Activated CD4-positive, CD25-positive, alpha-beta regulatory T cell treated with anti-CD3 and anti-CD28 coated beads, Interleukin-2, amount 50 U/mL, for 16 hours (primary cell): ENCODE data around the gene KLHL29.
"Not testable (repeated sequence)": the region's sequence is repeated elsewhere in the genome, so short reads cannot be mapped to it uniquely, and the experiment has no call there.

Experiments
- DNase-seq: peaks from one replicate; pipeline ENCODE4 v3.0.0-alpha.2; 2020; ENCODE audit warnings: low read depth, low spot score

The KLHL29 gene

DNA sequence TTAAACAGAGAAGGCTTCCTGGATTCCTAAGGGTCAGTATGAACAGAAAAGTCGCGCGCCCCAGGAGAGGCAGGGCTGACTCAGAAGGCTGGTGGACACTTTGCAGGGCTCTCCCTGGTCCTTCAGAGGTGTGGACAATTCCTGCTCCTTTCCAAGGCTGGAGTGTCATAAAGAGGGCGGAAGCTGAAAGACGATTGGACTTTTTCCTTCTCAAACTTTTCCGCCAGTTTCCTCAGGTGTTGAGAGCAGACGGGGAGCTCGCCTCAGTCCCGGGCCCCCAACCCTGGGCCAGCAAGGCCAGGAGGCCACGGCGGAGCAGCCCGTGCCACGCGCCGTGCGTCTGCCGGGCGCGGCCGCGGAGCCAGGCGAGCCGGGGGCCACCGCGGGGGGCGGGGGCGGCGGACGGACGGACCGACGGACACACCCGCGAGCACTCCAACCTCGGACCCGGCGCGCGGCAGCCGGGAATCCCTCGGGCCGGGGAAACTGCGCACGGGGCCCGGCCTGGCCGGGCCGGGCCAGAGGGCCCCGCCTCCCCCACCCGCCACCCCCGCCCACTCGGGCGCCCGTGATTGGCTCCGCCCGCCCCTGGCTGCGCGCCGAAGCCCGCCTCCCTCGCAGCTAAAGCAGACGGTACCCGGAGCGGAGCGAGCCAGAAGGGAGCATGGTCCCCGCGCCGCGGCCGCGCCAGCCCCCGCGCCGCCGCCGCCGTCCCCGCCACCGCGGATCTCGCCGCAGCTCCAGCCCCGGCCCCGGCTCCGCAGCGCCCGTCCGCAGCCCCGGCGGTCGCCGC is at the start of gene KLHL29:
TSS of gene KLHL29 (plus strand) at position 629 of the 793 bp plus-strand sequence. CDS start 177,018 bp downstream, outside the sequence.
- DNase-seq, result peak; percentile 37

DNA sequence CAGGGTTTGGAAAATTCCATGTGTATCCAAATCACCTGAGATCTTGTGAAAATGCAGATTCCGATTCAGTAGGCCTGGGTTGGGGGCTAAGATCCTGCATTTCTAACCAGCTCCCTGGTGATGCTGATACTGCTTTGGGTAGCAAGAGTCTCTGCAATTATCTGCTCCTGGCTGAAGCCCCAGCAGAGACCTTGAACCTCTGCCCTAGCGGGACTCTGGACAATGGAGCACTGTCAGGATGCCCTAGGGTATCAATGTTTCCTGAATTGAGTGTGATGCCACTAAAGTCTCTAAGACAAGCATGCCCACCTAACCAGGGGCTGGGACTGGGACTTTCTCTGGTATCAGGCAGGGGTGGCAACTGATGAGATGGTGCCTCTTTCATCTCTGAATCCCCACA is 49.4 kb upstream of the KLHL29 start:
- no peak for DNase-seq

DNA sequence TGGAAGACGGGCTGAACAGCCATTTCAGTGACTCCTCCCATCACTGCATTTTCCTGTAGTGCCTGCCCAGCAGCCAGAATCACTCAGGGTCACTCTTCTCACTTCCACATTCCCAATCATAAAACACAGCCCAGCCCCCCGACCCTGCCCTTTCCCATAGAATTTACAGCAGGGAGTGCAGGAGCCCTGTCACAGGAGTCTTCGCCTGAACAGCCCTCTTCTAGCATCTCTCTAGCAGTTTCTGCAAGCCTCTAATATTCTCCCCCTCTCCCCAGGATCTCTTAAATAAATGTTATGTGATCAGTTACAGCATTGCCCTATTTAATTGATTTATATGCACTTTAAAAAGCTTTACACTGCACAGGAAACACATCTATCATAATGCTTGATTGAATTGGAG is 42.9 kb upstream of the KLHL29 start:
- no peak for DNase-seq

DNA sequence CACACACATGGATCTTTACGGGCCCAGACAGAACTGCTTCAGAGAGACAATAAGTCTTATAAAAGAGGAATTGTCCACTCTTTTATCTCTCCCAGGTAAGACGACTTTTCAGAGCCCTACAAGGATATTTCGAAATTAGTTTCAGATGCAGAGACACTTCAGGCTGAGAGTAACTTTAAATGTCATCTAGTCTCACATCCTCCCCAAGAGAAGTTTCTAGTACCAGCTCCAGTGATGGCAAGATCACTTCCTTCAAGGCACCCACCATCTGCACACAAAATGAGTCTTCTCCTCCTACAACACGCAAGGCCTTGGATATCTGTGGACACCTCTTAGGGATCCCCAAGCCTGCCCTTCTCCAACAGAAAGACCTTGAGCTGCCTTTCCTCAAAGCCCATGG is 39.0 kb upstream of the KLHL29 start:
- DNase-seq, result no peak

DNA sequence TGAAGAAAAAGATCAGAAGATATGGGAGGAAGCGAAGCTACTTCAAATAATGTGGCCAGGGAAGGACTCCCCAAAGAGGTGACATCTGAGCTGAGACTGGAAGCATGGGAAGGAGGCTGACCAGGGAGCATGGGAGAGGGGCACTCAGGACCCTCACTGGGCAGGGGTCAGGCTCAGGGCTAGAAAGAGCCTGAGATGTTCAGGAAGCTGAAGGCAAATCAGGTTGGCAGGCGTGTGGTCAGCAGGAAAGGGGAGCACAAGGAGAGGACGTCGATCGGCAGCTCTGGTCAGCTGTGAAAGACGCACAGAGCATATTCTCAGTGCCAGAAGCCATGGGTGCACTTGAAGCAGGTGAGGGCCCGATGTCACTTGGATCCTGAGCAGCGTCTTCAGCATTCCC is 38.2 kb upstream of the KLHL29 start:
- DNase-seq, result no peak

DNA sequence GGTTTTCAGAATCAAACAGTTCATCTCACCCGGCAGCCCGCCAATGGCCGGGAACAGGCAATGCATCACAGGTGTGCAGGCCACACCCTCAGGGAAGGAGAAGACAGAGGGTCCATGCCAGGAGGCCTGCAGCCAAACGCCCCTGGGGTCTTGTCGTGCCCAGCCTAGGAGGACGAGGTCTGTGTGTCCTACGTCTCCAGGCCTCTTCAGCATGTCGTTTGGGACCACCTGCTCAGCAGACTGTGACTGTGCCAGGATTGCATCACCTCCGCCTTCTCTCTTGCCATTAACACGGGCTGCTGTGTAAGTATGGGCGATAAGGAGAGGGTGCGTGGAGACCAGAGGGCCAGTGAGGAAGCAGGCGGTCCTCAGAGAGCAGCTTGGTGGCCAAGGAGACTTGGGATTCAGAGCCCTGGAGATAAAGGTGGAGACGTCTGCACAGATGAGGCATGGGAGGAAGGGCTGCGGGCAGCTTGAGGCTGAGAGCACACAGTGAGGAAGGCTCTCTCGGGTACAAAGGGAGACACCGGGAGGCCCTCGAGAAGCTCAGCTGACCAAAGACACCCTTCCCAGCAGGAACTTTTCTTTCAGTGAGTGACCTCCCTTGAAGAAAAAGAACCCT is 37.4 kb upstream of the KLHL29 start:
- DNase-seq, result no peak

DNA sequence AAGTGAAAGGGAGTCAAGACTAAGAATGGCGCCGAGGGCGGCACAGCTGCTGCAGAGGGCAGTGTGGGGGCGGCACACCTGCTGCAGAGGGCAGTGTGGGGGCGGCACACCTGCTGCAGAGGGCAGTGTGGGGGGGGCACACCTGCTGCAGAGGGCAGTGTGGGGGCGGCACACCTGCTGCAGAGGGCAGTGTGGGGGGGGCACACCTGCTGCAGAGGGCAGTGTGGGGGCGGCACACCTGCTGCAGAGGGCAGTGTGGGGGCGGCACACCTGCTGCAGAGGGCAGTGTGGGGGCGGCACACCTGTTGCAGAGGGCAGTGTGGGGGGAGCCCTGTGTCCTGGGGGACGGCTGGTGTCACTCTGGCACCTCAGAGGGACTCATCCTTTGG is 36.9 kb upstream of the KLHL29 start:
- not testable (repeated sequence) for DNase-seq

DNA sequence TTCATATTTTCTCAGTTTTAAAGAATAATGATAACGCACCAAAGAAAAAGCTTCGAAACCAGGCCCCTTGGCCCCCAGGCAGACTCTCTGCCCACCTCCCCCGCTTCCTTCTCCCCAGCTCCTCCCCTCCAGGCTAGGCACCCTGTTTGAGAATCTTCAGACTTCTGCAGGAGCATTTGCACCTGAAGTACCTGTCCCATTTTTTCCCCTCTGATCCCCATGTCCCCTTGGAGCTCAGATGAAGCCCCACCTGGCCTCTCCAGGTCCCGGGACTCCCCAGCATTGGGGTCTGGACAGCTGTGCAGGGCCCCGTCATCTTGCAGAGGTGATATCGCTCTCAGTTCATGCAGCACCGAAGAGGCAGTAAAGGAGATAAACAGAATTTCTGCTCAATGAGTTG is 35.5 kb upstream of the KLHL29 start:
- DNase-seq, result no peak

DNA sequence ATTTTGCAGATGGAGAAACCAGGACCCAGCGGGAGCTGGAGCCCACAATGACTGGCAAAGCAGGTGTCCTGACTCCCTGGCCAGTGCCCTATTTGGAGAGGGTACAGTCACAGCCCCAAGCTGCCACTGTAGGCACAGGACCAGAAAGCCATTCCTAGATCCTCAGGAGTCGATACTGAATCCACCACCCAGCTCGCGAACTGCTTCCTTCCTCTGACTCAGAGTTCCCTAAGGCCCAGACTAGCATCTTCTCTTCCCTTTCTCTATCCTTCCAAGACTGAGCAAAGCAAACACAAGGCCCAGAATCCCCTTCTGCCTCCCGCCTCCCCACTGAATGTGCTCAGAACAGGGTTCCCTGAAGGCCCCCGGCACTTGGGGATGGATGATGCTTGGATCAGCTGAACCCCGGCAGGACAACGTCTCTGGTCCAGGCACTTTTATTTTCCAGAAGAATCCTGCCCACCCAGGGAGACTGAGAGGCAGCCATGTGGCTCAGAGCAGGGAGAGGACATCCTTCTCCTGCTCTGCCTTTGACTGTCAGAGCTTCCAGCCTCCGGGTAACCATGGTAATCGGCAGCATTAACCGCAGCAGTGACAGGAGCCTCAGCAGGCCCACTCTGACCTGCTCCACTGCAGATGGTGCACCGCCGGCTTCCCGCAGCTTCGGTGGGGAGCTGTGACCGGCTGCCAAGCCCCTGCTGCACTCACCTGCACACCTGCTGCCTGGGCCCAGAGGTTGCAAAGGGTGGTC is 34.8 kb upstream of the KLHL29 start:
- DNase-seq, result no peak

DNA sequence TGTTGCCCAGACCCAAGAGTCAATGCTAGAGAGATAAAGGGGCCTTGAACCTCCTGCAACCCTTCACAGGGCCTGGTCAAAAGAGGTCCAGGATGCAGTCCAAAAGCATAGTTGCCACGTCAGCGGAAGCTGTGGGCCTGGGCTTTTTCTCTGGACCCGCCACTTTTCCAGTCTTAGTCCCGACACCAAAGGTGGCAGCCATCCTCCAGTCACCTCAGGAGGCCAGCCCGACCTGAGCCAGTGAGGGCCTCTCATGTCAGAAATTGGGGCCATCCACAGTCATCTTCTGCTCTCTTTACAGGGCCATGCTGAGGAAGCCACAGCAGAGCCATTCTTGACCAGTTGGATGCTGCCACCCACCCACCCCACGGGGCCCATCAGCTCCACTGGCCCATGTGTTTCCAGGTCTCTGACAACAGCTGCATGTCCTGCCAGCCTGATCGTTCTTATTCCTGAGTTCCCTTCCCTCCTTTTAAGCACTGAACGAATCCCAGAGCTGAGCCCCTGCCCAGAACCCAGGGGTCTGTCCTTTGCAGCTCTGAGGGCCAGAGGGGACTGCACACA is 34.1 kb upstream of the KLHL29 start:
- no peak for DNase-seq

DNA sequence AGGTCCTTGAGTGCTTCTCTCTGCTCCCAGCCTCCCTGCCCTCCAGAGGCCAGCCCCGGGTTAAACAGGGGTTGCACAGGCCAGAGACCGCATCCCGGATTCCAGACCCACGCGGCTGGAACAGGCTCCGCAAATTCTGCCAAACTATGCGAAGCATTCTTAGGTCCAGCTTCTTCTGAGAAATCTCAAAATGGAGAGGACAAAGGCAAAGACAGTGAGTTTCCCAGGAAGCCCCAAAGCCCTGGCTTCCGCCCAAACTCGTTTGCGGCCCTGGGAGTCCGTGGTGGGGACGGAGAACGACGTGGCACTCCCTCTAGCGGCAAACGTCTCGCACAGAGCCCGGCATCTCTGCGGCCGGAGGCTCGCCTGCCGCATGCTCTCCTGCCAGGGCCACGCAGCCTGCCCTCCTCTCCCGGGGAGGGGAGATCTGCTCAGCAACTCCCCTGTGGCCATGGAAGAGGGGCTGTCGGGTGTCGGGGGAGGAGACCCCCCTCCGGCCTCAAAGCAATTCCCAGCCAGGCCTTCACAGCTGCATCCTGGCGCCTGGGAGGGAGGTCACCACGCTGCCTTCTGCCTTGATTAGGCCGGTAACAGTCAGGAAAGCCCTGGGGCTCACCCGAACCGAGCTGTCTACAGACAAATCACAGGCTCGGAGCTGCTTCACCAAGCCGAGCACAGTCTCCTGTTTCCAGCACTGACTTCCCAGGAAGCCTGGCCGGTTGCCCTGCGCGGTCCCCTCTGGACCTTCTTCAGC is 33.4 kb upstream of the KLHL29 start:
- DNase-seq, result no peak

DNA sequence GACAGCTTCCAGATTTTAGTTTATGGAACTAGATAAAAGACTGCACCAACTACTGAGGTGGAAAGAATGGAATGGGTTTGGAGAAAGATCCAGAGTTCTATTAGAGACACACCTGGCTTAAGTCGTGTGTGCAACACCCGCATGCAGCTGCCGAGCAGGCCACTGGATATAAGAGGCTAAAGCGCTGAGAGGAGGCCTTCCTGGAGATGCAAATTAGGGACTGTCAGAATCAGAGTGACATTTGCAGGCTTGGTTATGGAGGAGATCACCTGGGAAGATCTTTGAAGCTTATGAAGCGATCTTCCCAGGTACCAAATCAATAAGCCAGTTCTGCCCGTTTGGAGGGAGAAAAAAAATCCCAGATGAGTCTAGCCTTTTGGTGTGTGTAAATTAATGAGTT is 30.4 kb upstream of the KLHL29 start:
- no peak for DNase-seq

DNA sequence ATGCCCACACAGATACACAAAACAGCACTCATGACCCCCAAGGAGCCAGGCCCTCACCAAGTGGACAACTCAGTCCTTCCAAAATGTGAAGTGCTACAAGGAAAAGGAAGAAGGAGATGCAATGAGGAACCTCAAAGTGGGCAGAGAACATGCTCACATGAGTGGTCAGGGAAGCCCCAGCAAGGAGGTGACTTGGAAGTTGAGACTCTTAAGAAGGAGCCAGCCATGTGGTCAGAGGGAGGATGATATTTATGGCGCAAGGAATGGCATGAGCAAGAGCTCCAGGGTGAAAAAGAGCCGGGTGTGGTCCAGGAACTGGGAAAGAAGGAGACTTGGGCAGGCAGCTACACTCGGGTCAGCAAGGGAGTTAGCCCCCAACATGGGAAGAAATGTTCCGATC is 30.0 kb upstream of the KLHL29 start:
- DNase-seq, result no peak

DNA sequence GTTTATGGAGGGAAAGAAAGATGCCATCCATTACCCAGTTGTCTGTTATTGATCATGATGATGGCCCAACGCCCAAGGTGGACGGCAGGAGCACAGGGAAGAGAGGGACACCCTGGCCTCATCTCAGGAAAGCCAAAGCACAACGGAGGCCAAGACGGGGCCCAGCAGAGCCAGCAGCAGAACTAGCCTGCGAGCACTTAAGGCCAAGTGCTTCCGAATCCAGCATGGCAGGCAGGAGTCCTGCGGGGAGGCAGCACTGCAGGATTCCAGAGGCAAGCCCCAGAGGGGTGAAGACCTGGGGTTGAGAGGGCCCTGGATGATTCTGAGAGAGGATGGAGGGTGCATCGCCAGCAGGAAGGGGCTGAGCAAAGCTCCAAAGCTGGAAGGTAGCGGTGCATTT is 28.3 kb upstream of the KLHL29 start:
- DNase-seq, result no peak

DNA sequence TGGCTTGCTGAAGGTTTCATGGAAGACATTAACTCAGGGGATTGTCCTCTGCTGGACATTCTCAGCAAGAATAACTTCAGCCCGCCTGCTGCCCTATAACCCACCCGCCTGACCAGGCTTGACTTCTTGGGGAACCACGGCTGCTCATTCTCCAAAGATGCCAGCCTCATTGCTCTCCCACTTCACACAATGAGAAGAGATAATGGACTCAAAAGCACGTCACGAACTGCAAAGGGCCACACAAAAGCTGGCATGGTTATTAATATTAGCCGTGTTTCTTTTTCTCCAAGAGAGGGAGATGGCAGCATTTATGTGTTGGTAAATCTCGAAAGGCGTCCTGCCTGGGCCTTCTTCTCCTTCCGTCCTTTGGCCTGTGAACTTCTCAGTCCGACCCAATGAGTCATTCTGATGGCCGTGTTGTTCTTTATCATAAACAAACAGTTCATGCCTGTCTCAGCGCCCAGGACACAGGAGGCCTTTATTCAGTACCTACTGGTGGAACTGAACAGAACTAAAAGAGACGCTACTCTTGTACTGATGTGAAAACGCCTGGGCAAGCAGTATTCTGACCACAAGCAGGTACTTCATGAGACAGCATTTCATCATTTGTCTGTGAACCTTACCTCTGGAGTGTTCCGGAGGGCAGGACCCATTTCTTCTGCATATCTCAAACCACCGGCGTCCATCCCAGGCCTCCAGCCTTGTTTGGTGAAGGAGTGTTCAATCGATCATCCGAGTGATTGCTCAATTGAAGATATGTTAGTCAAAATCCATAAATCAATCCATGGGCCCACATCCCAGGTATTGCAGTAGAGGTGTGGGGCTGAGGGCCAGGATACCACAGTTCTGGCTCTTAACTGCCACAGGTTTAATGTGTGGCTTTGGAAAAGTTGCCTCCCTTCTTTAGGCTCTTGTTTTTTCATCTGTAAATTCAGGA is 25.1 kb upstream of the KLHL29 start:
- DNase-seq, result no peak

DNA sequence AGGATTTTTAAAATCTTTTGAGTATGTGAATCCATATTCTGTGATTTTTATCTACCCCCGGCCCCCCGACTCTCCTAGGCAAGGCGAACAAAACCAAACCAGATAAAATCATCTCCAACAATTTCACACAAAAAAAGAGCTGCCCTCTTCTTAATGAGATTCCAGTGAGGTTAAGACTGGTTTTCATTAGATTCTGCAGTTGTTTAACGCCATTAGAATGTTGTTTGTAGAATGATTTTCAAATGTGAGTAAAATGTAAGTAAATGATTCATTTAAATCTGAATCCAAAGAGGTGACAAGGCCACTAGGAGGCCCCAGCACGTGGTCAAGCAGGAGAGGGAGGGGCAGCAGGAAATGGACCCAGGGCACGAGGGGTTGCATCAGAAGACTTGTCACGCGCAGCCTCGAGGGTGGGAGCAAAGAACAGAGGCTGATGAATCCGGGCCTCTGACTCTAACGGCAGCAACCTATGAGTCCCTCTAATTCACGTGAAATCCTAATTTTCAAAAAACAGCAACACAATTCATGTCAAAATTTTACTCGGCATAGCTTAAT is 24.3 kb upstream of the KLHL29 start:
- DNase-seq, result no peak

DNA sequence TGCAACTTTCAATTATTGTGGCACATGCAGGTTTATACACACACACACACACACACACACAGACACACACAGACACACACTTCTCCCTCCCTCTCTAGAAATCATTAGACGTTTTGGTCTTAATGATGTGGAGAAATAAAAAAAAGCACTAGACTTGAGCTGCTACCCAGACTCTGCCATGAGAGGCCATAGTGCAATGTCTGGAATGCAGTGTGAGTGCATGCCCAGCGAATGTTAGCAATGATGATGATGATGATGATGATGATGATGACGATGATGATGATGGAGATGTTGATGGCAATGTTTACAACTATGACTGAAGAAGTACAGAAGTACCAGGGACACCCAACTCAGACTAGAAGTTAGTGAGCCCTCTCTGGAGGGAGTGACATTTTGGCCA is 23.8 kb upstream of the KLHL29 start:
- DNase-seq, result no peak

DNA sequence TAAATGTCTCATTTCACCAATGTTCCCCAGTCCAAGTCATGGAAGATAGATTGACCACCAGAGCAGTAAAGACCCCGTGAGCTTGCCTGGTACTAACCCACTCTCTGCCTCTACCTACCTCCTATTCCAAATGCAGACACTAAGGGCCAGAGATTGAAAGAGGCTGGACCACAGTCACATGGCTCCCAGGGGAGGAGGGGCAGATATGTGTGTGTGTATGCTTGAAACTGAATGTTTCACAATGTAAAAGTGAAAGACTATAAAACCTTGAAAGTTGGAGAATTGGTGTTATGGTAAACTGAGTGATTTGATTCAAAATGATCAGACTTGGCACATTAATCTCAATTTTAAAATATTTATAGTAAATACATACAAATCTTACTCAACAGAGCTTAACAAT is 21.7 kb upstream of the KLHL29 start:
- DNase-seq, result no peak

DNA sequence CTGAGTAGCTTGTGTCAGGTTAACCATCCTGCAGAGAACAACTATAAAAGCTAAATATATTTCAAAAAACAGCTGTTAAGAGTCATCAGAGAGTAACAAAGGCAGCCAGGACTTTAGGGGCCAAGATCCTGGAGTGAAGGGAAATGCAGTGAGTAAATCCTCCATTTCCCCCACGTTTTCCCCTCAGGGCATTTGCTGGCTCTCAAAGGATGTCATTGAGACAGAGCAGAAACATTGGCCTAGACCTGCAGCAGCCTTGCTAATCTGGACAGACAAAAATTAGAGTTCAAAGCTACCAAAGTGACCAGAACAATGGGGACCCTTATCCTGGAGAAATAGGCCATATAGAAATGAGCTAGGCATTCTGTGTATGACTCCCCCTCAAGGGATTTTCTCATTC is 21.1 kb upstream of the KLHL29 start:
- no peak for DNase-seq

DNA sequence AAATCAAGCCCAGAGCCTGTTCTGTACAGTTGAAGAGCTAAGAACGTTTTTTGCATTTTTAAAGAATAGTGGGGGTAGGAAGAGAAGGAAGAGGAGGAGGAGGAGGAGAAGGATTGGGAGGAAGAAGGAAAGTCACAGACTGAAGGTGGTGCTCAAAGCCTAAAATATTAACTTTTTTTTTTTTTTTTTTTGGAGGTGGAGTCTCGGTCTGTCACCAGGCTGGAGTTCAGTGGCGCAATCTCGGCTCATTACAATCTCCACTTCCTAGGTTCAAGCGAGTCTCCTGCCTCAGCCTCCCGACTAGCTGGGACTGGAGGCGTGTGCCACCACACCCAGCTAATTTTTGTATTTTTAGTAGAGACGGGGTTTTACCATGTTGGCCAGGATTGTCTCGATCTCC is 18.3 kb upstream of the KLHL29 start:
- no peak for DNase-seq
